Ovary (tissue), 9 donors: ENCODE data around the gene NCF4. TPM values are rescaled to one million over a fixed set of nuclear protein-coding genes. Genes with fewer than 3 reads are reported as not detected.

Source experiments
- DNase-seq, 5 donors: peaks; one replicate each; pipeline ENCODE4 v3.0.0-alpha.2; 2019 to 2020
- H3K27ac ChIP-seq, 2 donors: fragments of 200-600 bp; one replicate each; pipeline versions ENCODE4 v1.5.1 to v1.8.0; 2019 to 2022
- H3K27me3 ChIP-seq: fragments of 200-600 bp; one replicate; pipeline ENCODE4 v1.8.0; 2022
- H3K36me3 ChIP-seq: fragments of 200-600 bp; sonication (generic); one replicate; pipeline ENCODE4 v1.5.1; 2019
- H3K4me1 ChIP-seq: one replicate; pipeline ENCODE4 v1.8.1; 2013; ENCODE audit warnings: mild to moderate bottlenecking, moderate library complexity; ENCODE audit not compliant: insufficient read depth
- H3K4me3 ChIP-seq: fragments of 200-600 bp; sonication (generic); one replicate; pipeline ENCODE4 v1.5.1; 2017
- H3K9me3 ChIP-seq, 2 donors: fragments of 200-600 bp in 1 of 2; sonication (generic) in 1 of 2; one replicate each; pipeline versions ENCODE4 v1.5.1 to v1.8.1; 2013 to 2019; ENCODE audit warnings: mild to moderate bottlenecking in 1 of 2, moderate library complexity in 1 of 2
- CTCF ChIP-seq, 3 donors: fragments of 450-650 bp in 2 of 3; fragments of 200-600 bp in 1 of 3; IDR thresholded peaks; one replicate each; pipeline versions ENCODE4 v1.5.1 to v1.8.0; 2016 to 2022; ENCODE audit warnings: antibody characterized with exemption in 3 of 3, mild to moderate bottlenecking in 1 of 3
- EP300 ChIP-seq: sonication (generic); formaldehyde crosslinking; IDR thresholded peaks from one replicate; pipeline ENCODE4 v1.6.1; 2017; ENCODE audit warnings: antibody characterized with exemption
- POLR2A ChIP-seq: fragments of 450-650 bp; IDR thresholded peaks from one replicate; pipeline ENCODE4 v1.6.1; 2017; ENCODE audit warnings: antibody characterized with exemption, mild to moderate bottlenecking, moderate library complexity
- WGBS, 3 donors: extraction: QIAGEN DNeasy Blood & Tissue Kit in 1 of 3; methylation state at CpG; one replicate each; pipeline versions ENCODE4 v1.1.5 to v1.1.7; 2013 to 2017; 5-methylcytosine and 5-hydroxymethylcytosine counted together
- intact Hi-C, 4 donors: fragments of 100-400 bp; cut with DNase I; formaldehyde crosslinking; loops; one replicate each; pipeline versions ENCODE4 v1.11.0 to v1.15.1; 2022 to 2023
- polyA plus RNA-seq, 2 donors: library from polyadenylated mRNA; stranded (reverse); fragments of 200-250 nt in 1 of 2; fragments of 350-450 nt in 1 of 2; fragmentation: Illumina TruSeq in 1 of 2; extraction: RNeasy Lipid Tissue Mini Kit (QIAGEN cat#74804) in 1 of 2; gene quantifications; one replicate each; pipeline ENCODE4 v1.2.3, GENCODE V29; 2013 to 2014
- total RNA-seq, 7 donors: library from RNA; depleted of rRNA in 2 of 7; stranded (reverse); fragments of >200 nt in 2 of 7; fragmentation: NEBNext Ultra II Directional in 3 of 7; extraction: Animal tissue kit (Norgen Biotek cat#: 25700) in 3 of 7; gene quantifications; one replicate each; pipeline versions ENCODE4 v1.1.0 to v1.2.4, GENCODE V29; 2016 to 2023
- donor health status: DM: no; HTN: no; CAD: no; lungs with moderate emphysema.
- donor health status: DM: no; HTN: no; CAD: no.
- donor health status: Bipolar disorder and iron deficiency.
- donor health status: DM: yes; HTN: yes; CAD: no.
- donor health status: DM: no; HTN: no; CAD: no.
- donor health status: DM: yes; HTN: yes; CAD: no.

NCF4 gene
- total and polyA plus RNA-seq, 9 donors, result 2.2 to 6.7 (median 4.8) TPM

GRCh38 chr22:36907253-36908195, 46.7 kb downstream of the NCF4 start:
- no peak for DNase-seq
- no peaks in the 10 kb centered on the region for H3K36me3 ChIP-seq
- H3K27me3 ChIP-seq, result no peaks in the 10 kb centered on the region
- intact Hi-C loops, result no loop called here
- no peaks in the 10 kb centered on the region for H3K4me1 ChIP-seq
- WGBS, 3 donors, result 80 to 88% (median 81%) methylated on average over 7 of the region's 7 CpGs
- H3K4me3 ChIP-seq, result no peak overlapping the region
- no peak for TF ChIP-seq CTCF (IDR thresholded peaks at IDR 0.05)
- no peak for TF ChIP-seq EP300
- TF ChIP-seq POLR2A, result no peak
- no peaks in the 10 kb centered on the region for H3K9me3 ChIP-seq
- no peak overlapping the region for H3K27ac ChIP-seq

DNA sequence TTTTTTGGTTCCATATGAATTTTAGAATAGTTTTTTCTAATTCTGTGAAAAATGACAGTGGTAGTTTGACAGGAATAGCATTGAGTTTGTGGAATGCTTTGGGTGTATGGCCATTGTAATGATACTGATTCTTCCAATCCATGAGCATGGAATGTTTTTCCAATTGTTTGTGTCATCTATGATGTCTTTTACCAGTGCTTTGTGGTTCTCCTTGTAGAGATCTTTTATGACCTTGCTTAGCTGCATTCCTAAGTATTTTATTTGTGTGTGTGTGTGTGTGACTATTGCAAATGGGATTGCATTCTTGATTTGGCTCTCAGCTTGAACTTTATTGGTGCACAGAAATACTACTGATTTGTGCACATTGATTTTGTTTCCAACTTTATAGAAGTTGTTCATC, 49.7 kb downstream of the NCF4 start:
- Histone ChIP-seq H3K27me3 (no peaks in the 10 kb centered on the region), H3K27ac (no peak overlapping the region), H3K36me3 (no peaks in the 10 kb centered on the region), H3K4me1 (no peaks in the 10 kb centered on the region), H3K9me3 (no peaks in the 10 kb centered on the region), H3K4me3 (no peak overlapping the region)
- intact Hi-C loops, result no loop called here
- TF ChIP-seq CTCF (IDR thresholded peaks at IDR 0.05), result no peak
- no peak for TF ChIP-seq POLR2A
- TF ChIP-seq EP300, result no peak
- no peak for DNase-seq

GRCh38 chr22:36911887-36912661, 51.3 kb downstream of the NCF4 start:
- no peak overlapping the region for H3K27ac ChIP-seq
- no peaks in the 10 kb centered on the region for H3K9me3 ChIP-seq
- H3K36me3 ChIP-seq, result no peaks in the 10 kb centered on the region
- H3K27me3 ChIP-seq, result no peaks in the 10 kb centered on the region
- intact Hi-C loops, result no loop called here
- no peaks in the 10 kb centered on the region for H3K4me1 ChIP-seq
- H3K4me3 ChIP-seq, result no peak overlapping the region
- DNase-seq, result no peak
- 65 to 69% (median 66%) methylated on average over 13 of the region's 13 CpGs for WGBS, 3 donors
- TF ChIP-seq EP300 (no peak), POLR2A (no peak), CTCF (IDR thresholded peaks at IDR 0.05) (no peak)

GRCh38 chr22:36912694-36913426, 52.1 kb downstream of the NCF4 start:
- Histone ChIP-seq H3K9me3 (no peaks in the 10 kb centered on the region), H3K36me3 (no peaks in the 10 kb centered on the region), H3K4me1 (no peaks in the 10 kb centered on the region), H3K27ac (no peak overlapping the region), H3K27me3 (no peaks in the 10 kb centered on the region), H3K4me3 (no peak overlapping the region)
- 64 to 77% (median 67%) methylated on average over 8 of the region's 8 CpGs for WGBS, 3 donors
- DNase-seq, result no peak
- intact Hi-C loops, result no loop called here
- TF ChIP-seq POLR2A, result no peak
- TF ChIP-seq CTCF (IDR thresholded peaks at IDR 0.05), result no peak
- no peak for TF ChIP-seq EP300
